ENCODE results near the gene GALNT14. TPM values are rescaled to one million over a fixed set of nuclear protein-coding genes. Genes with fewer than 3 reads are reported as not detected.

GALNT14 gene
- total RNA-seq, 1 experiment from 2014 or later: 12.2 TPM

- no peak for DNase-seq (ENCODE audit: low spot score)
These were observed 83.3 kb downstream of the GALNT14 start for GRCh38 chr2:31054842-31055388.

- DNase-seq (ENCODE audit: low spot score): no peak
These were observed 84.1 kb downstream of the GALNT14 start for GRCh38 chr2:31053929-31054782.

GRCh38 chr2:31052284-31052683, 86.0 kb downstream of the GALNT14 start:
- DNase-seq (ENCODE audit: low spot score): no peak

GRCh38 chr2:31051258-31052140, 86.7 kb downstream of the GALNT14 start:
- DNase-seq (ENCODE audit: low spot score): no peak

- DNase-seq (ENCODE audit: low spot score): no peak
These were observed 88.2 kb downstream of the GALNT14 start for GRCh38 chr2:31049916-31050588.

GRCh38 chr2:31049264-31049663, 89.0 kb downstream of the GALNT14 start:
- no peak for DNase-seq (ENCODE audit: low spot score)

GRCh38 chr2:31047599-31047998, 90.6 kb downstream of the GALNT14 start:
- DNase-seq (ENCODE audit: low spot score): no peak

- no peak for DNase-seq (ENCODE audit: low spot score)
These were observed 99.9 kb downstream of the GALNT14 start for GRCh38 chr2:31038385-31038784.

- no peak for DNase-seq (ENCODE audit: low spot score)
These were observed 101.2 kb downstream of the GALNT14 start for GRCh38 chr2:31037058-31037457.

- no peak for DNase-seq (ENCODE audit: low spot score)
These were observed 105.2 kb downstream of the GALNT14 start for GRCh38 chr2:31033032-31033431.

GRCh38 chr2:31032475-31032874, 105.8 kb downstream of the GALNT14 start:
- DNase-seq (ENCODE audit: low spot score): no peak

GRCh38 chr2:31031132-31031706, 107.0 kb downstream of the GALNT14 start:
- DNase-seq (ENCODE audit: low spot score): no peak

GRCh38 chr2:31028417-31028816, 109.8 kb downstream of the GALNT14 start:
- DNase-seq (ENCODE audit: low spot score): no peak

- no peak for DNase-seq (ENCODE audit: low spot score)
These were observed 110.7 kb downstream of the GALNT14 start for GRCh38 chr2:31027549-31027948.

- DNase-seq (ENCODE audit: low spot score): no peak
These were observed 114.7 kb downstream of the GALNT14 start for GRCh38 chr2:31023541-31023940.

GRCh38 chr2:31020713-31021112, 117.5 kb downstream of the GALNT14 start:
- DNase-seq (ENCODE audit: low spot score): no peak

- no peak for DNase-seq (ENCODE audit: low spot score)
These were observed 120.0 kb downstream of the GALNT14 start for GRCh38 chr2:31018280-31018679.

GRCh38 chr2:31016648-31017047, 121.6 kb downstream of the GALNT14 start:
- DNase-seq (ENCODE audit: low spot score): no peak

GRCh38 chr2:31014516-31014915, 123.7 kb downstream of the GALNT14 start:
- DNase-seq (ENCODE audit: low spot score): no peak

GRCh38 chr2:31013301-31013700, 124.9 kb downstream of the GALNT14 start:
- DNase-seq (ENCODE audit: low spot score): no peak

- no peak for DNase-seq (ENCODE audit: low spot score)
These were observed 125.8 kb downstream of the GALNT14 start for GRCh38 chr2:31012406-31012805.

GRCh38 chr2:31011587-31011986, 126.7 kb downstream of the GALNT14 start:
- no peak for DNase-seq (ENCODE audit: low spot score)
